HG02884 (cell line): ENCODE results near the gene STAT6.
"Not testable (repeated sequence)": the region's sequence is repeated elsewhere in the genome, so short reads cannot be mapped to it uniquely, and the experiment has no call there.

Experiments used
- ATAC-seq: cut with Tn5 transposase; IDR thresholded peaks from one replicate; pipeline ENCODE4 v1.9.1; 2021; ENCODE audit warnings: mild to moderate bottlenecking, moderate library complexity; ENCODE audit not compliant: unreplicated experiment

Gene STAT6

GRCh38 chr12:57057067-57057751 lies 54.0 kb downstream of the STAT6 start:
- ATAC-seq, result no peak

GRCh38 chr12:57055824-57056223 lies 55.3 kb downstream of the STAT6 start:
- ATAC-seq, result no peak

- not testable (repeated sequence) for ATAC-seq
Observed at GRCh38 chr12:57053901-57054300, 57.3 kb downstream of the STAT6 start.

GRCh38 chr12:57053146-57053545 lies 58.0 kb downstream of the STAT6 start:
- not testable (repeated sequence) for ATAC-seq

- no peak for ATAC-seq
Observed at GRCh38 chr12:57051011-57051410, 60.2 kb downstream of the STAT6 start.

GRCh38 chr12:57049890-57050289 lies 61.3 kb downstream of the STAT6 start, which contains the start of gene MYO1A:
Gene MYO1A (minus strand): TSS chr12:57050129. CDS start chr12:57048323, 1,806 bp downstream.
- no peak for ATAC-seq

- no peak for ATAC-seq
Observed at GRCh38 chr12:57049119-57049446, 62.1 kb downstream of the STAT6 start.

GRCh38 chr12:57048423-57049118 lies 62.6 kb downstream of the STAT6 start:
- no peak for ATAC-seq

- no peak for ATAC-seq
Observed at GRCh38 chr12:57047981-57048380, 63.2 kb downstream of the STAT6 start.

- no peak for ATAC-seq
Observed at GRCh38 chr12:57046947-57047890, 63.9 kb downstream of the STAT6 start.

- ATAC-seq, result no peak
Observed at GRCh38 chr12:57046086-57046791, 64.9 kb downstream of the STAT6 start.
